ENCODE data around the gene DOCK2. TPM values are rescaled to one million over a fixed set of nuclear protein-coding genes. Genes with fewer than 3 reads are reported as not detected.
A peak's percentile ranks its signal among the peaks of the same experiment; 100 is the strongest.

The DOCK2 gene
- total and polyA plus RNA-seq, 2 donors (not counting 1 experiment from before 2014, with no cell fraction given), result 112 to 330 TPM

GRCh38 chr5:169805527-169805934, 168.5 kb downstream of the DOCK2 start:
- no peaks in the 10 kb centered on the region for H3K27me3 ChIP-seq (replicated peaks in 1 of 4; ENCODE audit: control extremely low read depth in 1 of 4, control insufficient read depth in 3 of 4, insufficient read depth in 4 of 4, low read length in 3 of 4)
- H3K4me1 ChIP-seq (ENCODE audit: control insufficient read depth in 2 of 2, insufficient read depth in 2 of 2, low read length in 2 of 2), result peaks cover 9 to 12% of the 10 kb centered on the region in 2 donors
- ATAC-seq (ENCODE audit: low read depth), result peak; percentile 84
- Mint-ChIP-seq H3K27ac (peak overlapping the region; percentile 76), H3K4me3 (peak overlapping the region; percentile 18), H3K27me3 (no peaks in the 10 kb centered on the region), H3K4me1 (peaks cover 28% of the 10 kb centered on the region), H3K9me3 (ENCODE audit: insufficient read depth) (no peaks in the 10 kb centered on the region)
- no peak overlapping the region for H3K9ac ChIP-seq (ENCODE audit: low read length)
- TF ChIP-seq CTCF (IDR thresholded peaks at IDR 0.05) (no peak), EZH2 (IDR thresholded peaks at IDR 0.05; ENCODE audit: borderline replicate concordance, insufficient read depth, low read depth, low read length, poor library complexity, severe bottlenecking) (no peak)
- H2AFZ ChIP-seq (ENCODE audit: insufficient read depth, low read depth, low read length, poor library complexity, severe bottlenecking), result no peak overlapping the region
- CTCF ChIA-PET, result no interaction called here
- H3K27ac ChIP-seq (ENCODE audit: low read length in 2 of 2), result peak overlapping the region in 1 of 2 donors; percentile 35
- no peak overlapping the region for H3K4me3 ChIP-seq (ENCODE audit: control extremely low read depth in 1 of 5, extremely low read depth in 1 of 5, insufficient read depth in 1 of 5, low read depth in 2 of 5, low read length in 4 of 5)
- peaks cover 47% of the 10 kb centered on the region for H4K20me1 ChIP-seq (ENCODE audit: control insufficient read depth, insufficient read depth, low read length, poor library complexity, severe bottlenecking)
- H3K36me3 ChIP-seq (replicated peaks in 1 of 2; ENCODE audit: control extremely low read depth in 1 of 2, control insufficient read depth in 1 of 2, extremely low read depth in 1 of 2, insufficient read depth in 2 of 2, low read length in 1 of 2), result peaks cover 1 to 63% of the 10 kb centered on the region in 2 experiments
- H3K9me3 ChIP-seq (ENCODE audit: control extremely low read depth in 1 of 3, control insufficient read depth in 2 of 3, insufficient read depth in 1 of 3, low read length in 2 of 3), result no peaks in the 10 kb centered on the region
- no CpG with 5 or more reads among the region's 5 CpGs for WGBS (ENCODE audit: insufficient coverage)
- no peak overlapping the region for H3K4me2 ChIP-seq (replicated peaks; ENCODE audit: low read depth, low read length, poor library complexity, severe bottlenecking)
- intact Hi-C loops (cut with micrococcal nuclease), result no loop called here
- POLR2A ChIA-PET, result no interaction called here
- H3K79me2 ChIP-seq (ENCODE audit: control insufficient read depth, insufficient read depth, low read length), result peaks cover 55% of the 10 kb centered on the region
- DNase-seq, result peak; percentile 35

- no peak overlapping the region for H3K4me2 ChIP-seq (replicated peaks; ENCODE audit: low read depth, low read length, poor library complexity, severe bottlenecking)
Observed at GRCh38 chr5:169805937-169806700, 169.0 kb downstream of the DOCK2 start.

More at GRCh38 chr5:169805937-169806700, 169.0 kb downstream of the DOCK2 start:
- Histone ChIP-seq H3K36me3 (replicated peaks in 1 of 2; ENCODE audit: control extremely low read depth in 1 of 2, control insufficient read depth in 1 of 2, extremely low read depth in 1 of 2, insufficient read depth in 2 of 2, low read length in 1 of 2) (peaks cover 1 to 68% of the 10 kb centered on the region in 2 experiments), H3K4me1 (ENCODE audit: control insufficient read depth in 2 of 2, insufficient read depth in 2 of 2, low read length in 2 of 2) (peaks cover 9 to 12% of the 10 kb centered on the region in 2 donors), H2AFZ (ENCODE audit: insufficient read depth, low read depth, low read length, poor library complexity, severe bottlenecking) (no peak overlapping the region), H3K4me3 (ENCODE audit: control extremely low read depth in 1 of 5, extremely low read depth in 1 of 5, insufficient read depth in 1 of 5, low read depth in 2 of 5, low read length in 4 of 5) (no peak overlapping the region), H4K20me1 (ENCODE audit: control insufficient read depth, insufficient read depth, low read length, poor library complexity, severe bottlenecking) (peaks cover 51% of the 10 kb centered on the region), H3K27me3 (replicated peaks in 1 of 4; ENCODE audit: control extremely low read depth in 1 of 4, control insufficient read depth in 3 of 4, insufficient read depth in 4 of 4, low read length in 3 of 4) (no peaks in the 10 kb centered on the region), H3K27ac (ENCODE audit: low read length in 2 of 2) (peak overlapping the region in 1 of 2 donors; percentile 35), H3K9ac (ENCODE audit: low read length) (no peak overlapping the region), H3K79me2 (ENCODE audit: control insufficient read depth, insufficient read depth, low read length) (peaks cover 58% of the 10 kb centered on the region), H3K9me3 (ENCODE audit: control extremely low read depth in 1 of 3, control insufficient read depth in 2 of 3, insufficient read depth in 1 of 3, low read length in 2 of 3) (no peaks in the 10 kb centered on the region)
- intact Hi-C loops (cut with micrococcal nuclease), result no loop called here
- TF ChIP-seq CTCF (IDR thresholded peaks at IDR 0.05) (no peak), EZH2 (IDR thresholded peaks at IDR 0.05; ENCODE audit: borderline replicate concordance, insufficient read depth, low read depth, low read length, poor library complexity, severe bottlenecking) (no peak)
- POLR2A ChIA-PET, result no interaction called here
- Mint-ChIP-seq H3K9me3 (ENCODE audit: insufficient read depth) (no peaks in the 10 kb centered on the region), H3K4me1 (peaks cover 28% of the 10 kb centered on the region), H3K27ac (peak overlapping the region; percentile 76), H3K4me3 (peak overlapping the region; percentile 18), H3K27me3 (no peaks in the 10 kb centered on the region)
- CTCF ChIA-PET, result no interaction called here
- ATAC-seq (ENCODE audit: low read depth) (no peak), DNase-seq (no peak)
- 78% methylated on average over 1 of the region's 6 CpGs for WGBS (ENCODE audit: insufficient coverage)
